ENCODE results near the gene ESRRA. TPM values are rescaled to one million over a fixed set of nuclear protein-coding genes. Genes with fewer than 3 reads are reported as not detected.

Gene ESRRA
- total and polyA plus RNA-seq, 9 of the 15 experiments (the other 6 are each of a cell fraction or from before 2014, with no cell fraction given) = 0.27 to 89.7 (median 23.7) TPM

- CTCF ChIA-PET (ENCODE audit: low intra/inter-chr PET ratio) = no interaction called here
- no peak for ATAC-seq
- TF ChIP-seq NCOA2 (IDR thresholded peaks at IDR 0.05; ENCODE audit: partially characterized antibody in 2 of 2) (no peak), NR2C2 (CRISPR knock-in tag; IDR thresholded peaks at IDR 0.05) (0 out of 2 replicates have a peak, but pooled peaks have one; percentile 32), NR2C2 (tag; IDR thresholded peaks at IDR 0.05) (no peak), ATF7 (IDR thresholded peaks at IDR 0.05) (peak; percentile 78; the same call in 1 of the 2 replicates), PTBP1 (IDR thresholded peaks at IDR 0.05; ENCODE audit: low read depth, low read length) (0 out of 2 replicates have a peak, but pooled peaks have one; percentile 65), STAG1 (CRISPR knock-in tag; IDR thresholded peaks at IDR 0.05; ENCODE audit: borderline replicate concordance) (no peak), RBM25 (IDR thresholded peaks at IDR 0.05; ENCODE audit: low read depth, low read length, severe bottlenecking) (peak; percentile 97), BRCA1 (IDR thresholded peaks at IDR 0.05) (no peak), BRCA1 (CRISPR knock-in tag; IDR thresholded peaks at IDR 0.05) (no peak), JUN (IDR thresholded peaks at IDR 0.05; ENCODE audit: borderline replicate concordance, low read depth, low read length) (no peak), JUN (CRISPR knock-in tag; IDR thresholded peaks at IDR 0.05; ENCODE audit: borderline replicate concordance) (0 out of 2 replicates have a peak, but pooled peaks have one; percentile 29), BRD9 (IDR thresholded peaks at IDR 0.05; ENCODE audit: low read depth, partially characterized antibody) (peak; percentile 76), NFIC (IDR thresholded peaks at IDR 0.05) (0 out of 2 replicates have a peak, but pooled peaks have one; percentile 11), SMARCA5 (IDR thresholded peaks at IDR 0.05) (peak; percentile 97), ATF3 (IDR thresholded peaks at IDR 0.05) (peak; percentile 82), ATF3 (CRISPR knock-in tag; conservative IDR thresholded peaks at IDR 0.05) (no peak), ESRRA (IDR thresholded peaks at IDR 0.05; ENCODE audit: borderline replicate concordance, low read depth) (0 out of 2 replicates have a peak, but pooled peaks have one; percentile 13), RCOR1 (IDR thresholded peaks at IDR 0.05; ENCODE audit: borderline replicate concordance in 1 of 2, low read depth in 2 of 2, low read length in 2 of 2) (peak in 1 of 2 experiments; percentile 83; a peak in 2 of 4 replicates), ZFP36 (IDR thresholded peaks at IDR 0.05; ENCODE audit: low read depth, low read length, partially characterized antibody) (peak; percentile 93), HDGF (IDR thresholded peaks at IDR 0.05) (0 out of 2 replicates have a peak, but pooled peaks have one; percentile 48), DPF2 (IDR thresholded peaks at IDR 0.05) (peak; percentile 39; the same call in 1 of the 2 replicates), CEBPG (CRISPR knock-in tag; IDR thresholded peaks at IDR 0.05) (peak; percentile 75), CEBPG (tag; conservative IDR thresholded peaks at IDR 0.05 in 1 of 2, IDR thresholded peaks at IDR 0.05 in 1 of 2) (peak in 1 of 2 experiments; percentile 76), CHD4 (IDR thresholded peaks at IDR 0.05; ENCODE audit: insufficient read depth, insufficient replicate concordance, low read depth, low read length, poor library complexity, severe bottlenecking) (peak; percentile 85)
Observed at GRCh38 chr11:64337538-64338249, 32.4 kb downstream of the ESRRA start.

More at GRCh38 chr11:64337538-64338249, 32.4 kb downstream of the ESRRA start:
- Histone ChIP-seq H3K9me1 (ENCODE audit: control insufficient read depth, insufficient read depth, low read length) (no peaks in the 10 kb centered on the region), H3K9me3 (replicated peaks; ENCODE audit: control insufficient read depth, insufficient read depth, low read depth, low read length) (no peaks in the 10 kb centered on the region), H4K20me1 (replicated peaks; ENCODE audit: control insufficient read depth, insufficient read depth, low read length) (no peaks in the 10 kb centered on the region), H3K36me3 (ENCODE audit: control insufficient read depth, insufficient read depth, low read length) (no peaks in the 10 kb centered on the region), H3K4me1 (replicated peaks in 1 of 2; ENCODE audit: control insufficient read depth in 2 of 2, insufficient read depth in 2 of 2, low read length in 2 of 2) (peaks cover 31 to 56% of the 10 kb centered on the region in 2 experiments), H3K9ac (ENCODE audit: insufficient read depth in 1 of 2, low read depth in 2 of 2, low read length in 2 of 2) (no peak overlapping the region), H3K27ac (ENCODE audit: extremely low read depth, low read depth, low read length) (no peak overlapping the region), H3K4me3 (no peak overlapping the region), H2AFZ (ENCODE audit: low read depth, low read length) (0 out of 2 replicates have a peak overlapping the region, but pooled peaks have one; percentile 23), H3K27me3 (ENCODE audit: control insufficient read depth in 2 of 2, insufficient read depth in 2 of 2, low read length in 2 of 2) (no peaks in the 10 kb centered on the region), H3K4me2 (ENCODE audit: insufficient read depth, low read length) (no peak overlapping the region), H3K79me2 (ENCODE audit: control insufficient read depth, insufficient read depth, low read length) (no peaks in the 10 kb centered on the region)
- no TSS peak for BruUV-seq (replicated peaks)
- in situ Hi-C loops (cut with MboI) (no loop called here), intact Hi-C loops (cut with micrococcal nuclease) (no loop called here)
- POLR2A ChIA-PET = interaction anchor here (0.9 to 1.0 kb wide), 3 partner anchors 17 to 132 kb away, joined by 3 read pairs; partner anchors contain the start of gene PRDX5
- DNase-seq (ENCODE audit: extremely low read depth in 1 of 4, low spot score in 3 of 4) (no peak), FAIRE-seq (no peak)
- 41% methylated on average over 8 of the region's 8 CpGs for WGBS (ENCODE audit: insufficient coverage, low coverage, missing lambda C conversion rate)
